ENCODE results near the gene CDH7.

The CDH7 gene

DNA sequence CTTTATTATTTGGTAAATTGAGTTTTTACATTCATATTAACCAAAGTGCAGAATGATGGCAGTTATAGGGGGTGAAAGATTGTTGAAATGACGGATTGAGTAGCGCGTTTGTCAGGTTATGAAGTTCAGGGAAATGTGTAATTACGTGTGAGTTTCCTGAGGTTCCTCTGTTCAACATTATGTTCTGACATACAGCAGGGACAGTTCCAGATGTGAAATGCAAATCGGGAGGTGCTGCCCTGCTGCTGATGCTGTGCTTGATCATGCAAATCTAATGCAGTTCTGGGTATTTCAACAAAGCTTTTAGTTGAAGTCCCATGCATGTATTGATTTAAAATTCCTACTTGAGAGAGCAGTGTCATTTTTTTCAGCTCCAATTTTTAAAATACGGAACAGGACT lies 57.9 kb downstream of the CDH7 start:
- Histone ChIP-seq H3K27ac (no peak overlapping the region), H3K9ac (no peak overlapping the region), H3K4me1 (no peaks in the 10 kb centered on the region), H3K27me3 (no peaks in the 10 kb centered on the region), H3K4me3 (no peak overlapping the region), H4K20me1 (no peaks in the 10 kb centered on the region), H3K4me2 (no peak overlapping the region), H3K36me3 (no peaks in the 10 kb centered on the region), H3K9me3 (replicated peaks in 1 of 11) (no peaks in the 10 kb centered on the region)
- no peak for TF ChIP-seq Cebpa-rat (IDR thresholded peaks at IDR 0.05)

DNA sequence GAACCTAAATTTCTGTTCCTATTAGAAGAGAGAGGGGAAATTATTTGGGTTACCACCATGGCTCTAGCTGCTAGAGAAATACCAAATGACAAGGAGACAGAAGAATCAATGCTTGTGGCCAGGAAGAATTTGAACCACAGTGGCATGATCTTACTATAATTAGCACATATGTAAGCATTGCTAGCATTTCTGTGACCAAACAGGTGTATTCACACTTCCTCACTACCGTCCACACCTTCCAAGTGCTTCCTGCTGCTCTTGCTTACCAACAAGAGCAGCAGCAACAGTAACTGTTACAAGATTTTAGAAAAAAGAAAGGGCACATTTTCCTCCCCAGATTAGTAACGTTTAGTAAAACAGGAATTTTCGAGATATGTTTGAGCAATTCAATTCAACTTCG lies 60.5 kb downstream of the CDH7 start:
- no peak for TF ChIP-seq Cebpa-rat (IDR thresholded peaks at IDR 0.05)
- no peak overlapping the region for H3K4me2 ChIP-seq
- no peak overlapping the region for H3K4me3 ChIP-seq
- H3K27me3 ChIP-seq, result no peaks in the 10 kb centered on the region
- no peaks in the 10 kb centered on the region for H3K9me3 ChIP-seq (replicated peaks in 1 of 11)
- H3K9ac ChIP-seq, result no peak overlapping the region
- no peaks in the 10 kb centered on the region for H4K20me1 ChIP-seq
- no peak overlapping the region for H3K27ac ChIP-seq
- H3K36me3 ChIP-seq, result no peaks in the 10 kb centered on the region
- H3K4me1 ChIP-seq, result no peaks in the 10 kb centered on the region

DNA sequence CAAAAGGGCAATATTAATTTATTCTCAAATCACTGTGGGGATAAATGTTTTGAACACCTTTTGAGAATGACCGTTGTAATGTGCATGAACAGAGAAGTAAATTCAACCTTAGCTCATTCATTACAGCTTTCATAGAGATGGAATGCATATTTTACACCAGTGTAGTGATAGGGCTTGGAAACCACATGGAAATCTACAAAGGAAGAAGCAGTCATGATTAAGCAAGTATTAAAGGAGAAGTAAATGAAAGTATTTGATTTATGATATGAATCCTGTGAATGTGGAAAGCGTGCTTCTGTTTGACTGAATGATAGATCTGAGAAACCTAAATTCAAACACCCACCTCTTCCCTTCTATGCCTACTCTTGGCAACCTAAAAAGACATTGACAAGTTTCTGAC lies 64.7 kb downstream of the CDH7 start:
- Histone ChIP-seq H3K36me3 (no peaks in the 10 kb centered on the region), H3K9me3 (replicated peaks in 1 of 11) (peaks cover 0 to 4% (median 0%) of the 10 kb centered on the region in 11 experiments; a peak in 1 of 22 replicates), H3K27ac (no peak overlapping the region), H3K4me2 (no peak overlapping the region), H3K4me1 (no peaks in the 10 kb centered on the region), H3K4me3 (no peak overlapping the region), H3K9ac (no peak overlapping the region), H3K27me3 (no peaks in the 10 kb centered on the region), H4K20me1 (no peaks in the 10 kb centered on the region)
- no peak for TF ChIP-seq Cebpa-rat (IDR thresholded peaks at IDR 0.05)

DNA sequence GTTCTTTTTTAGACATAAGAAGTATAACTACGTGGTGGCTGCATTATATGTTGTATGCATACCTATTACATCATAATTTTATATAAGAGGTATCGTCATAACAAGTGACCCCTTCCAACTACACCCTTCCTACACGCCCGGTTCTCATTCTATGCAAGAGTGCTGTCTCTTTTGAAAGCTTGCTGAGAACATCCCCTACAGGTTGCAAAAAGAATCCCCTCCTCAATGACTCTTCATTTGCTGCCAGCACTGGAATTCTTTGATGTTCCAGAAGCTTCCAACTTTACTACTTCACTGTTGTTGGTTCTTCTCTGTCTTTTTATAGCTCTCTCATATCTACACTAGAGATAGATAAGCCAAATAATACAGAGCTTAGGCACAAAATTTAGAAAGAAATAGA lies 66.4 kb downstream of the CDH7 start:
- Histone ChIP-seq H3K9ac (no peak overlapping the region), H3K4me1 (no peaks in the 10 kb centered on the region), H3K27ac (no peak overlapping the region), H4K20me1 (no peaks in the 10 kb centered on the region), H3K9me3 (replicated peaks in 1 of 11) (peaks cover 0 to 4% (median 0%) of the 10 kb centered on the region in 11 experiments; a peak in 1 of 22 replicates), H3K27me3 (no peaks in the 10 kb centered on the region), H3K4me2 (no peak overlapping the region), H3K36me3 (no peaks in the 10 kb centered on the region), H3K4me3 (no peak overlapping the region)
- no peak for TF ChIP-seq Cebpa-rat (IDR thresholded peaks at IDR 0.05)

DNA sequence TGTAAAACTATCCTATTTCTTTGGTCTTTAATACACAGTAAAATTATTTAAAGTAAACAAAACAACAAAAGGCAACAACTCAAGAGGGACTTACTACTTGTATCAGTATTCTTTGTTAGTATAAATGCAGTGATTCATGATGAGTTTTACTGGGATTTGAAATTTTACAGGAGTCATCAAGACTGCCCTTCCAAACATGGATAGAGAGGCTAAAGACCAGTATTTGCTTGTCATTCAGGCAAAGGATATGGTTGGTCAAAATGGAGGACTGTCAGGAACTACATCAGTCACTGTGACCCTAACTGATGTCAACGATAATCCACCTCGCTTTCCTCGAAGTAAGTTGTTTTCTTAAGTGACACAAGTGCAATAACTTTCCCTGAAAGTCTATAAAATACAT lies 71.1 kb downstream of the CDH7 start:
- no peak for TF ChIP-seq Cebpa-rat (IDR thresholded peaks at IDR 0.05)
- H3K36me3 ChIP-seq, result no peaks in the 10 kb centered on the region
- peaks cover 0 to 4% (median 0%) of the 10 kb centered on the region in 11 experiments; a peak in 1 of 22 replicates for H3K9me3 ChIP-seq (replicated peaks in 1 of 11)
- H3K4me2 ChIP-seq, result no peak overlapping the region
- H3K4me3 ChIP-seq, result no peak overlapping the region
- H3K27me3 ChIP-seq, result no peaks in the 10 kb centered on the region
- H4K20me1 ChIP-seq, result no peaks in the 10 kb centered on the region
- no peak overlapping the region for H3K27ac ChIP-seq
- no peaks in the 10 kb centered on the region for H3K4me1 ChIP-seq
- no peak overlapping the region for H3K9ac ChIP-seq

DNA sequence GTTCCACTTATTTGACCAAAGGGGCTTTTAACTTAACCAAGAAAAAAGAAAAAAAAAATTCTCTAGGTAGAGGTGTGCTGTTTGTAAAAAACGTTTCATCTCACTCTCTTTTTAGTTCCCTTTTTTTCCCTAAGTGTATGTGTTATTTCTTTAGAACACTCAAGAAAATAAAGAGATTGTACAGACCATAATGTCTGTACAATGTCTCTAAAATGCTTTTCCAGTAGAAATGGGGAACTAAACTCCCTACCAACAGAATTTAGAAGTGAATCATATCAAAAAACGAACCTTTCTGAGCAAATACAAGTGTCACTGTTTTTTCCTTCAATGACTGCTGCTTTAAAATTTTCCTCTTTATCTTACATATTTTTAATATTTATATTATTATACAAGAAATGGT lies 72.0 kb downstream of the CDH7 start:
- H3K4me3 ChIP-seq, result no peak overlapping the region
- H3K9ac ChIP-seq, result no peak overlapping the region
- no peak overlapping the region for H3K4me2 ChIP-seq
- no peak for TF ChIP-seq Cebpa-rat (IDR thresholded peaks at IDR 0.05)
- no peaks in the 10 kb centered on the region for H3K36me3 ChIP-seq
- H3K27ac ChIP-seq, result no peak overlapping the region
- H3K4me1 ChIP-seq, result no peaks in the 10 kb centered on the region
- no peaks in the 10 kb centered on the region for H3K27me3 ChIP-seq
- H4K20me1 ChIP-seq, result no peaks in the 10 kb centered on the region
- H3K9me3 ChIP-seq (replicated peaks in 1 of 11), result peaks cover 0 to 4% (median 0%) of the 10 kb centered on the region in 11 experiments; a peak in 1 of 22 replicates

DNA sequence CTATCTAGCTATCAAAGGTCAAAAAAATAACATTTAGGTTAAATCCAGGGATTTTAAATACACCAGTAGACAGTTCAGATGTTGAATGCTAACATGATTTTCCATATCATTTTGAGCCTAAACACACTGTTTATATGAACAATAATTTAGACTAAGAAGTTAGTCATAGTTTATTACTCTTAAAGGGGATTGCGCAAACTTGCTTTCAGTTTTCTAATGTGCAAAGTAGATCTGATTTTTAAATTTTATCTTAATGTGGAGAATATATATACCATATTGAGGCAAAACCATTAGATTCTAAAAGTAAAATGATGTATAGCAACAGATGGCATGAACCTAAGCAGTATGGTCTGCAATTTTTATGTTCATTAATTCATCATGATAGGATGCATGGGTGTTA lies 76.6 kb downstream of the CDH7 start:
- no peaks in the 10 kb centered on the region for H3K4me1 ChIP-seq
- H3K27ac ChIP-seq, result no peak overlapping the region
- no peak overlapping the region for H3K4me2 ChIP-seq
- H3K4me3 ChIP-seq, result no peak overlapping the region
- H3K9ac ChIP-seq, result no peak overlapping the region
- H3K36me3 ChIP-seq, result no peaks in the 10 kb centered on the region
- no peak; a peak in 1 of 22 replicates for TF ChIP-seq Cebpa-rat (IDR thresholded peaks at IDR 0.05)
- no peaks in the 10 kb centered on the region for H3K9me3 ChIP-seq (replicated peaks in 1 of 11)
- H4K20me1 ChIP-seq, result no peaks in the 10 kb centered on the region
- no peaks in the 10 kb centered on the region for H3K27me3 ChIP-seq

DNA sequence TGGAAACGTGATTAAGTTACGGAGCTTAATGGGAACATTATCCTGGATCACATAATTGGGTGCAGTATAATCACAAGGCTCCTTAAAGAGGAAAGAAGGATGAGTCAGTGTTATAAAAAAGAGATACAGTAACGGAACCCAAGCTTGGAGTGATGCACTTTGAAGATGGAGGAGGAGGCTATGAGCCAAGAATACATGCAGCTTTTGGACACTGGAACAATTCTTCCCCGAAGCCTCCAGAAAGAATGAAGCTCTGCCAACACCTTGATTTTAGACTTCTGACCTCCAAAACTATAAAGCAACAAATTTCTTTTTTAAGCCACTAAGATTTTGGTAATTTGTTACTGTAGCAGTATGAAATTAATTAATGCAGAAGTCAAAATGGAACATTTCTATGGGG lies 85.1 kb downstream of the CDH7 start:
- H3K9me3 ChIP-seq (replicated peaks in 1 of 11), result no peaks in the 10 kb centered on the region

DNA sequence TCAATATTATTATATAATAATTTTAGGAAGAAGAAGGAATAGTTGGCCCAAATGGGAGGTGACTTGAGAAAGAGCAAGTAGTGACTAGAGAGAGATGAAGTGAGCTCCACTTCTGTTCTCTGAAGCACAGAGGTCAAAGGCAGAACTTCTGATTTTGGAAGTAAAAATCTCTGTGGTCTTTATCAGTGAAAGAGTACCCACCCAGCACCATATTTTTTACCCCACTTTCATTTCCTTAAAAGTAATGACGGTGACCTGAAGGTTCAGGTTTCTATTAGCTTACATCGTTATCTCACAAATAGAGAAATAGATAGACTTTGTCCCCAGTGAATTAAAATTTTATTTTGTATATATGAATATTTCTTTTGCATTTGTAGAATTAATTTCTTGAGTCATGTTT lies 95.3 kb downstream of the CDH7 start:
- H3K9ac ChIP-seq, result no peak overlapping the region
- H3K4me3 ChIP-seq, result no peak overlapping the region
- no peaks in the 10 kb centered on the region for H3K4me1 ChIP-seq
- no peak for TF ChIP-seq Cebpa-rat (IDR thresholded peaks at IDR 0.05)
- H4K20me1 ChIP-seq, result no peaks in the 10 kb centered on the region
- no peaks in the 10 kb centered on the region for H3K36me3 ChIP-seq
- no peak overlapping the region for H3K27ac ChIP-seq
- no peaks in the 10 kb centered on the region for H3K9me3 ChIP-seq (replicated peaks in 1 of 11)
- no peak overlapping the region for H3K4me2 ChIP-seq
- H3K27me3 ChIP-seq, result no peaks in the 10 kb centered on the region

More for the DNA sequence above, 85.1 kb downstream of the CDH7 start:
- no peaks in the 10 kb centered on the region for H4K20me1 ChIP-seq
- no peaks in the 10 kb centered on the region for H3K36me3 ChIP-seq
- TF ChIP-seq Cebpa-rat (IDR thresholded peaks at IDR 0.05), result no peak
- H3K27ac ChIP-seq, result no peak overlapping the region
- no peak overlapping the region for H3K9ac ChIP-seq
- H3K27me3 ChIP-seq, result no peaks in the 10 kb centered on the region
- H3K4me1 ChIP-seq, result no peaks in the 10 kb centered on the region
- no peak overlapping the region for H3K4me3 ChIP-seq
- no peak overlapping the region for H3K4me2 ChIP-seq

DNA sequence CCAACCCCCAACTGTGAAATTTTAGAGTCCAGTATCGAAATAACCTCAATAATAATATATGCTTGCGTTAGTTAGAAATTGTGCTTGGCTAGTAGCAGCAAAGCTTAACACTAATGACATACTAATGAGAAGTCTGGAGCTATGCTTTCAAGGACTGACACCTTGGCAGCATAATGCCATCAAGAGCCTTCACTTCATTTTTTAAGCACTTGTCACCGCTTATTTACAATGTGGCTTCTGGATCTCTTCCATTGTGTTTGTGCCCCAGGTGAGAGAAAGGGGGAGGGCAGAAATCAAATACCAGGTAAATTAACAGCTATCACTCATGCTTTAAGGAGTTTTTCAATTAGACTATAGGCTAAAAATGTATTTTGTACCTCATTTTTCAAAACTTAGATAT lies 101.5 kb downstream of the CDH7 start:
- Histone ChIP-seq H3K27ac (no peak overlapping the region), H3K36me3 (no peaks in the 10 kb centered on the region), H3K4me2 (no peak overlapping the region), H3K4me3 (no peak overlapping the region), H3K9ac (no peak overlapping the region), H4K20me1 (no peaks in the 10 kb centered on the region), H3K4me1 (peaks cover 0 to 4% (median 0%) of the 10 kb centered on the region in 10 experiments; a peak in 1 of 20 replicates), H3K9me3 (replicated peaks in 1 of 11) (no peaks in the 10 kb centered on the region), H3K27me3 (no peaks in the 10 kb centered on the region)
- TF ChIP-seq Cebpa-rat (IDR thresholded peaks at IDR 0.05), result no peak

DNA sequence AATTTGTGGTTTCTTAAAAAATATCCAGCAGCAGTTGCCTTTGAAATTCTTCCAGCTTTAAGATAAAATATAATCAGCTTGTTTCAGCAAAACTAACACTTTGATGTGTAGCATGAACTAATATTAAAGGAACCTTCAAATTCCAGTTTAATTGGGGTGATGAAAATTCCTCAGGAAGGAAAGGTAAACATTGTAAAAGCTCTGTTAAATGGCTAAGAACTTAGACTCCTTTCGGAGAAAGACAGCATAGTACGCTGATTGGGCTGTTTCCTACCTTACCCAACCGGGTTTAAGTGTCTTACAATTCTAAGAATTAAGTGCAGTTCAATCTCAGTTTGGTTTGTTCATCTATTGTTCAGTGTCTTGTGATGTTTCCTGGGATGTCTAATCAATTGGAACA lies 108.3 kb downstream of the CDH7 start:
- Histone ChIP-seq H3K4me2 (no peak overlapping the region), H3K4me3 (no peak overlapping the region), H4K20me1 (no peaks in the 10 kb centered on the region), H3K27me3 (no peaks in the 10 kb centered on the region), H3K4me1 (no peaks in the 10 kb centered on the region), H3K27ac (no peak overlapping the region), H3K9me3 (replicated peaks in 1 of 11) (no peaks in the 10 kb centered on the region), H3K36me3 (no peaks in the 10 kb centered on the region), H3K9ac (no peak overlapping the region)
- no peak for TF ChIP-seq Cebpa-rat (IDR thresholded peaks at IDR 0.05)
